SK-N-SH (cell line): Measurements from ENCODE around the gene ZFYVE27. TPM values are rescaled to one million over a fixed set of nuclear protein-coding genes. Genes with fewer than 3 reads are reported as not detected.

Experiments
- CTCF ChIA-PET: fragments of 300-600, 350-600 bp; formaldehyde crosslinking; extraction: SDS; loops from one replicate; lab custom pipeline; 2021; lab: Yijun Ruan, JAX
- POLR2A ChIA-PET: fragments of 350-600 bp; sonication (Branson Sonifier 250); formaldehyde crosslinking; extraction: SDS; loops from one replicate; lab custom pipeline; 2020; ENCODE audit warnings: antibody characterized with exemption, inconsistent platforms; lab: Yijun Ruan, JAX
- DNase-seq: peaks from one replicate; pipeline ENCODE4 v3.0.0; 2012
- H2AFZ ChIP-seq: fragments of 200-600 bp; sonication (generic); 2 replicates; pipeline ENCODE4 v1.8.1; 2016; ENCODE audit warnings: antibody characterized with exemption, mild to moderate bottlenecking, low read depth
- H3F3A ChIP-seq: fragments of 200-600 bp; sonication (generic); replicated peaks from 2 replicates; pipeline ENCODE3; 2016; ENCODE audit warnings: antibody characterized with exemption, mild to moderate bottlenecking; ENCODE audit not compliant: insufficient read depth
- H3K27ac ChIP-seq, 2 experiments: fragments of 200-500 bp in 1 of 2; fragments of 200-600 bp in 1 of 2; sonication (Bioruptor generic) in 1 of 2; sonication (generic), shearing (Covaris generic) in 1 of 2; 2 replicates each; pipeline versions ENCODE4 v1.5.1 to v1.6.1; 2014 to 2016; ENCODE audit warnings: low read depth in 2 of 2, inconsistent platforms in 1 of 2, low read length in 1 of 2, mild to moderate bottlenecking in 1 of 2, mixed read lengths in 1 of 2
- H3K27me3 ChIP-seq: fragments of 200-600 bp; sonication (generic), shearing (Covaris generic); 2 replicates; pipeline ENCODE4 v1.6.1; 2016; ENCODE audit warnings: mixed run types; ENCODE audit not compliant: insufficient read depth
- H3K36me3 ChIP-seq, 2 experiments: fragments of 200-500 bp in 1 of 2; fragments of 200-600 bp in 1 of 2; sonication (Bioruptor generic) in 1 of 2; sonication (generic) in 1 of 2; replicated peaks in 1 of 2; 2 replicates each; pipeline versions ENCODE3 to v1.5.1; 2014 to 2016; ENCODE audit warnings: low read length in 1 of 2, mild to moderate bottlenecking in 1 of 2; ENCODE audit not compliant: insufficient read depth in 2 of 2, control insufficient read depth in 1 of 2
- H3K4me1 ChIP-seq, 2 experiments: fragments of 200-500 bp in 1 of 2; fragments of 200-600 bp in 1 of 2; sonication (Bioruptor generic) in 1 of 2; sonication (generic), shearing (Covaris generic) in 1 of 2; 2 replicates each; pipeline versions ENCODE4 v1.5.1 to v1.6.1; 2014 to 2016; ENCODE audit warnings: low read depth in 1 of 2, low read length in 1 of 2, mixed run types in 1 of 2; ENCODE audit not compliant: insufficient read depth in 2 of 2, control insufficient read depth in 1 of 2
- H3K4me2 ChIP-seq: fragments of 200-600 bp; sonication (generic), shearing (Covaris generic); 2 replicates; pipeline ENCODE4 v1.6.1; 2017; ENCODE audit warnings: mixed run types
- H3K4me3 ChIP-seq, 2 experiments: fragments of 200-500 bp in 1 of 2; fragments of 200-600 bp in 1 of 2; sonication (Bioruptor generic) in 1 of 2; sonication (generic), shearing (Covaris generic) in 1 of 2; 2 replicates each; pipeline versions ENCODE4 v1.5.1 to v1.8.1; 2014 to 2016; ENCODE audit warnings: low read depth in 2 of 2, inconsistent platforms in 1 of 2, low read length in 1 of 2, mild to moderate bottlenecking in 1 of 2, mixed read lengths in 1 of 2, moderate library complexity in 1 of 2
- H3K79me2 ChIP-seq: fragments of 200-600 bp; sonication (generic); 2 replicates; pipeline ENCODE4 v1.8.1; 2017; ENCODE audit warnings: mild to moderate bottlenecking; ENCODE audit not compliant: insufficient read depth
- H3K9ac ChIP-seq: fragments of 200-600 bp; sonication (generic); 2 replicates; pipeline ENCODE4 v1.6.1; 2017; ENCODE audit warnings: mixed run types
- H3K9me2 ChIP-seq: fragments of 200-600 bp; sonication (generic); 2 replicates; pipeline ENCODE4 v1.6.1; 2017; ENCODE audit warnings: mixed run types
- H3K9me3 ChIP-seq: fragments of 200-600 bp; sonication (generic); 2 replicates; pipeline ENCODE4 v1.6.1; 2017; ENCODE audit warnings: mixed run types, mild to moderate bottlenecking, moderate library complexity
- H4K20me1 ChIP-seq: fragments of 200-600 bp; sonication (generic); 2 replicates; pipeline ENCODE4 v1.6.1; 2017; ENCODE audit warnings: mild to moderate bottlenecking, mixed run types; ENCODE audit not compliant: insufficient read depth
- CHD2 ChIP-seq: fragments of 150-350 bp; IDR thresholded peaks from 2 replicates; pipeline ENCODE4 v1.6.1; 2018; ENCODE audit warnings: low read length; ENCODE audit not compliant: partially characterized antibody
- CTCF ChIP-seq: fragments of 200-600 bp; sonication (generic); IDR thresholded peaks from 2 replicates; pipeline ENCODE4 v1.6.1; 2017; ENCODE audit warnings: antibody characterized with exemption, mild to moderate bottlenecking, moderate library complexity
- ELF1 ChIP-seq: IDR thresholded peaks from 2 replicates; pipeline ENCODE4 v1.4.0; 2012
- EP300 ChIP-seq, 2 experiments: IDR thresholded peaks; 2 replicates each; pipeline versions ENCODE4 v1.4.0 to v1.6.1; 2012; ENCODE audit warnings: borderline replicate concordance in 1 of 2, low read depth in 1 of 2, low read length in 1 of 2
- FOXJ3 ChIP-seq: sonication (generic); formaldehyde crosslinking; IDR thresholded peaks from 2 replicates; pipeline ENCODE4 v1.5.1; 2020; ENCODE audit warnings: mild to moderate bottlenecking, missing genetic modification reagents
- FOXM1 ChIP-seq: IDR thresholded peaks from 2 replicates; pipeline ENCODE4 v1.4.0; 2012; ENCODE audit warnings: low read depth, mild to moderate bottlenecking
- GATA2 ChIP-seq: sonication (generic); formaldehyde crosslinking; IDR thresholded peaks from 2 replicates; pipeline ENCODE4 v1.5.0; 2020; ENCODE audit warnings: mild to moderate bottlenecking, missing genetic modification reagents
- MAX ChIP-seq: IDR thresholded peaks from 2 replicates; pipeline ENCODE4 v1.4.0; 2012; ENCODE audit warnings: low read depth
- MXI1 ChIP-seq: IDR thresholded peaks from 2 replicates; pipeline ENCODE4 v1.6.1; 2012; ENCODE audit warnings: mild to moderate bottlenecking, low read depth, low read length, improper control_type of control experiment
- NFIC ChIP-seq: IDR thresholded peaks from 2 replicates; pipeline ENCODE4 v1.4.0; 2012; ENCODE audit warnings: borderline replicate concordance
- NRF1 ChIP-seq: IDR thresholded peaks from 2 replicates; pipeline ENCODE4 v1.6.1; 2012; ENCODE audit warnings: low read depth, mild to moderate bottlenecking, low read length
- RCOR1 ChIP-seq: fragments of 150-350 bp; IDR thresholded peaks from 2 replicates; pipeline ENCODE4 v1.6.1; 2017; ENCODE audit warnings: antibody characterized with exemption, low read length
- REST ChIP-seq: IDR thresholded peaks from 2 replicates; pipeline ENCODE4 v1.6.1; 2012; ENCODE audit warnings: mild to moderate bottlenecking, low read depth, low read length, moderate library complexity
- SIN3A ChIP-seq: IDR thresholded peaks from 2 replicates; pipeline ENCODE4 v1.6.1; 2012; ENCODE audit warnings: low read depth, mild to moderate bottlenecking, low read length, moderate library complexity, borderline replicate concordance
- SMC3 ChIP-seq: IDR thresholded peaks from 2 replicates; pipeline ENCODE4 v1.6.1; 2012; ENCODE audit warnings: low read depth, low read length, improper control_type of control experiment
- USF1 ChIP-seq: IDR thresholded peaks from 2 replicates; pipeline ENCODE4 v1.4.0; 2012; ENCODE audit warnings: low read depth, borderline replicate concordance
- WGBS: methylation state at CpG from one replicate; pipeline ENCODE4 v1.1.6; 2017; ENCODE audit warnings: low lambda C conversion rate; 5-methylcytosine and 5-hydroxymethylcytosine counted together
- polyA plus RNA-seq, 3 experiments: library from polyadenylated mRNA; depleted of rRNA; stranded (reverse); fragments of >200 nt; gene quantifications; 2 replicates each; pipeline ENCODE4 v1.2.3, GENCODE V29; 2012

Gene ZFYVE27
- polyA plus RNA-seq, 1 of the 3 experiments (the other 2 are of a cell fraction) = 30.5 TPM

GRCh38 chr10:97782455-97783228 lies 45.7 kb downstream of the ZFYVE27 start:
- WGBS = 61% methylated on average over 11 of the region's 11 CpGs
- Histone ChIP-seq H2AFZ (no peak overlapping the region), H3K79me2 (no peaks in the 10 kb centered on the region), H3K36me3 (no peaks in the 10 kb centered on the region), H3K9ac (no peak overlapping the region), H3K27me3 (no peaks in the 10 kb centered on the region; the same call in 1 of the 2 replicates), H3K9me2 (no peaks in the 10 kb centered on the region), H4K20me1 (no peaks in the 10 kb centered on the region), H3F3A (no peaks in the 10 kb centered on the region), H3K4me1 (peaks cover 0 to 36% of the 10 kb centered on the region in 2 experiments; a peak in 2 of 4 replicates), H3K9me3 (no peaks in the 10 kb centered on the region), H3K27ac (peak overlapping the region in 1 of 2 experiments; percentile 91; a peak in 2 of 4 replicates), H3K4me3 (no peak overlapping the region), H3K4me2 (no peak overlapping the region)
- POLR2A ChIA-PET = interaction anchor here (0.6 to 1.1 kb wide), 3 partner anchors 45 to 94 kb away, joined by 3 to 6 read pairs (median 3); no protein-coding TSS in a partner anchor
- DNase-seq = peak; percentile 50
- CTCF ChIA-PET = interaction anchor here (0.7 to 7.6 kb wide), 8 partner anchors 8 to 99 kb away, joined by 3 to 58 read pairs (median 7); partner anchors contain the start of gene SFRP5
- TF ChIP-seq RCOR1 = 0 out of 2 replicates have a peak, but pooled peaks have one; percentile 35
- peak in 1 of 2 experiments; percentile 63; a peak in 2 of 4 replicates for TF ChIP-seq EP300 (IDR thresholded peaks at IDR 0.05; ENCODE audit: borderline replicate concordance in 1 of 2, low read depth in 1 of 2, low read length in 1 of 2)
- no peak for TF ChIP-seq REST
- no peak for TF ChIP-seq CHD2
- TF ChIP-seq ELF1 = no peak
- TF ChIP-seq SMC3 = no peak
- TF ChIP-seq FOXJ3 (CRISPR knock-in tag) = no peak
- TF ChIP-seq MXI1 = no peak
- no peak for TF ChIP-seq CTCF
- TF ChIP-seq MAX = no peak
- TF ChIP-seq GATA2 = peak; percentile 78
- TF ChIP-seq USF1 = no peak
- no peak for TF ChIP-seq NRF1
- no peak for TF ChIP-seq NFIC
- TF ChIP-seq FOXM1 = no peak
- TF ChIP-seq SIN3A = no peak
